HUES6 (cell line): ENCODE results near the gene GABRA6.

Source experiments
- H3K27ac ChIP-seq: 2 replicates; pipeline ENCODE4 v1.7.0; 2013; ENCODE audit warnings: low read depth, mild to moderate bottlenecking, low read length, inconsistent platforms
- H3K27me3 ChIP-seq: 2 replicates; pipeline ENCODE4 v1.6.1; 2013; ENCODE audit warnings: low read length; ENCODE audit not compliant: control insufficient read depth, insufficient read depth
- H3K36me3 ChIP-seq: 2 replicates; pipeline ENCODE4 v1.6.1; 2013; ENCODE audit warnings: low read length; ENCODE audit not compliant: control insufficient read depth, insufficient read depth
- H3K4me1 ChIP-seq: 2 replicates; pipeline ENCODE4 v1.6.1; 2013; ENCODE audit warnings: low read length; ENCODE audit not compliant: control insufficient read depth, insufficient read depth
- H3K4me3 ChIP-seq: 2 replicates; pipeline ENCODE4 v1.5.1; 2013; ENCODE audit warnings: low read depth, low read length
- H3K9ac ChIP-seq: one replicate; pipeline ENCODE4 v1.6.1; 2013; ENCODE audit warnings: mild to moderate bottlenecking, low read length
- H3K9me3 ChIP-seq: 2 replicates; pipeline ENCODE4 v1.6.1; 2013; ENCODE audit warnings: low read depth, low read length; ENCODE audit not compliant: control insufficient read depth, insufficient read depth

GABRA6 gene

GRCh38 chr5:161697001-161697400, 11.5 kb downstream of the GABRA6 start:
- Histone ChIP-seq H3K36me3 (no peaks in the 10 kb centered on the region), H3K4me1 (no peaks in the 10 kb centered on the region), H3K9ac (no peak overlapping the region), H3K27me3 (no peaks in the 10 kb centered on the region), H3K27ac (no peak overlapping the region), H3K4me3 (no peak overlapping the region), H3K9me3 (no peaks in the 10 kb centered on the region)

GRCh38 chr5:161700065-161700464, 14.5 kb downstream of the GABRA6 start:
- Histone ChIP-seq H3K27me3 (no peaks in the 10 kb centered on the region), H3K4me3 (no peak overlapping the region), H3K9ac (no peak overlapping the region), H3K27ac (no peak overlapping the region), H3K36me3 (no peaks in the 10 kb centered on the region), H3K9me3 (no peaks in the 10 kb centered on the region), H3K4me1 (no peaks in the 10 kb centered on the region)

- H3K36me3 ChIP-seq: no peaks in the 10 kb centered on the region
- no peaks in the 10 kb centered on the region for H3K27me3 ChIP-seq
- H3K9ac ChIP-seq: no peak overlapping the region
- no peaks in the 10 kb centered on the region for H3K9me3 ChIP-seq
- H3K27ac ChIP-seq: no peak overlapping the region
- H3K4me1 ChIP-seq: no peaks in the 10 kb centered on the region
- H3K4me3 ChIP-seq: no peak overlapping the region
These were observed 18.0 kb downstream of the GABRA6 start for GRCh38 chr5:161703528-161703927.

GRCh38 chr5:161707382-161707781, 21.9 kb downstream of the GABRA6 start:
- Histone ChIP-seq H3K27me3 (no peaks in the 10 kb centered on the region), H3K9ac (no peak overlapping the region), H3K36me3 (no peaks in the 10 kb centered on the region), H3K27ac (no peak overlapping the region), H3K9me3 (no peaks in the 10 kb centered on the region), H3K4me3 (no peak overlapping the region), H3K4me1 (no peaks in the 10 kb centered on the region)

- H3K9ac ChIP-seq: no peak overlapping the region
- no peaks in the 10 kb centered on the region for H3K27me3 ChIP-seq
- H3K36me3 ChIP-seq: no peaks in the 10 kb centered on the region
- H3K4me1 ChIP-seq: peaks cover 5% of the 10 kb centered on the region; the same call in 1 of the 2 replicates
- no peak overlapping the region for H3K27ac ChIP-seq
- H3K4me3 ChIP-seq: no peak overlapping the region
- no peaks in the 10 kb centered on the region for H3K9me3 ChIP-seq
These were observed 23.7 kb downstream of the GABRA6 start for GRCh38 chr5:161709239-161709638.

- H3K27ac ChIP-seq: no peak overlapping the region
- H3K27me3 ChIP-seq: no peaks in the 10 kb centered on the region
- H3K36me3 ChIP-seq: no peaks in the 10 kb centered on the region
- H3K9ac ChIP-seq: no peak overlapping the region
- peaks cover 5% of the 10 kb centered on the region; the same call in 1 of the 2 replicates for H3K4me1 ChIP-seq
- no peak overlapping the region for H3K4me3 ChIP-seq
- H3K9me3 ChIP-seq: no peaks in the 10 kb centered on the region
These were observed 27.5 kb downstream of the GABRA6 start for GRCh38 chr5:161713042-161713441.

- Histone ChIP-seq H3K4me1 (no peaks in the 10 kb centered on the region), H3K9me3 (no peaks in the 10 kb centered on the region), H3K4me3 (no peak overlapping the region), H3K27ac (no peak overlapping the region), H3K9ac (no peak overlapping the region), H3K27me3 (no peaks in the 10 kb centered on the region), H3K36me3 (no peaks in the 10 kb centered on the region)
These were observed 33.6 kb downstream of the GABRA6 start for GRCh38 chr5:161719157-161719556.

GRCh38 chr5:161720460-161720859, 34.9 kb downstream of the GABRA6 start:
- H3K9me3 ChIP-seq: no peaks in the 10 kb centered on the region
- H3K27ac ChIP-seq: no peak overlapping the region
- H3K4me3 ChIP-seq: no peak overlapping the region
- H3K36me3 ChIP-seq: no peaks in the 10 kb centered on the region
- H3K9ac ChIP-seq: no peak overlapping the region
- H3K4me1 ChIP-seq: no peaks in the 10 kb centered on the region
- no peaks in the 10 kb centered on the region for H3K27me3 ChIP-seq

GRCh38 chr5:161734741-161735140, 49.2 kb downstream of the GABRA6 start:
- no peaks in the 10 kb centered on the region for H3K9me3 ChIP-seq
- no peak overlapping the region for H3K27ac ChIP-seq
- H3K4me3 ChIP-seq: no peak overlapping the region
- H3K36me3 ChIP-seq: no peaks in the 10 kb centered on the region
- no peaks in the 10 kb centered on the region for H3K4me1 ChIP-seq
- no peak overlapping the region for H3K9ac ChIP-seq
- H3K27me3 ChIP-seq: no peaks in the 10 kb centered on the region

- Histone ChIP-seq H3K9me3 (no peaks in the 10 kb centered on the region), H3K4me3 (no peak overlapping the region), H3K27me3 (no peaks in the 10 kb centered on the region), H3K9ac (no peak overlapping the region), H3K27ac (no peak overlapping the region), H3K4me1 (no peaks in the 10 kb centered on the region), H3K36me3 (no peaks in the 10 kb centered on the region)
These were observed 54.9 kb downstream of the GABRA6 start for GRCh38 chr5:161740433-161740832.

GRCh38 chr5:161744276-161744675, 58.8 kb downstream of the GABRA6 start:
- no peak overlapping the region for H3K4me3 ChIP-seq
- no peaks in the 10 kb centered on the region for H3K9me3 ChIP-seq
- no peak overlapping the region for H3K27ac ChIP-seq
- H3K36me3 ChIP-seq: no peaks in the 10 kb centered on the region
- no peaks in the 10 kb centered on the region for H3K4me1 ChIP-seq
- no peaks in the 10 kb centered on the region for H3K27me3 ChIP-seq
- H3K9ac ChIP-seq: no peak overlapping the region

- Histone ChIP-seq H3K36me3 (no peaks in the 10 kb centered on the region), H3K27ac (no peak overlapping the region), H3K9me3 (no peaks in the 10 kb centered on the region), H3K9ac (no peak overlapping the region), H3K4me3 (no peak overlapping the region), H3K4me1 (no peaks in the 10 kb centered on the region), H3K27me3 (no peaks in the 10 kb centered on the region)
These were observed 59.9 kb downstream of the GABRA6 start for GRCh38 chr5:161745392-161745791.
